Suprapubic skin (tissue), 4 donors: ENCODE results near the gene DNAH3.

Experiments
- POLR2A ChIP-seq, 2 donors: fragments of 450-650 bp; IDR thresholded peaks; one replicate each; pipeline ENCODE4 v1.6.1; 2017; ENCODE audit warnings: antibody characterized with exemption in 2 of 2, mild to moderate bottlenecking in 2 of 2, moderate library complexity in 2 of 2
- POLR2AphosphoS5 ChIP-seq, 3 donors: sonication (generic); formaldehyde crosslinking; IDR thresholded peaks; one replicate each; pipeline ENCODE4 v1.6.1; 2017; ENCODE audit warnings: antibody characterized with exemption in 3 of 3
- TF ChIP-seq, protein P1 (sequence below), 2 donors: fragments of 200-600 bp in 1 of 2; fragments of 450-650 bp in 1 of 2; sonication (generic) in 1 of 2; IDR thresholded peaks; one replicate each; pipeline ENCODE4 v1.5.1; 2016 to 2019; ENCODE audit warnings: antibody characterized with exemption in 2 of 2, mild to moderate bottlenecking in 1 of 2, moderate library complexity in 1 of 2

DNA sequence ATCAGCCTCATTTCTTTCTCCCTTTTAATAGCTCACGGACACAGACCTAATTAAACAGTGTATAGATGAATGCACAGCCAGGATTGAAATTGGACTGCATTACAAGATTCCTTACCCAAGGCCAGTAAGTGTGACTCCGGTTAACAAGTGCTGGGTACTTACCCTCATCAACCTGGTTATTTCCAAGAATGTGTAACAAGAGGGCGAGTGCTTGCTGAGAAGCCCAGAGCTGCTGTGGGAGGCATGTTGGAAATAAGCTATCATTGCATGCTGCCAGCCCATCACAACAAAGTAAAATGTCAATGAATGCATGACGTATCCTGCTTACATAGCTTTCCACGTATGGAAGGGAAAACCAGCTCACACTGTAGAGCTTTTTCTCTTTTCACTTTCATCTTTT is 230.6 kb downstream of the DNAH3 start:
- TF ChIP-seq, protein P1, sequence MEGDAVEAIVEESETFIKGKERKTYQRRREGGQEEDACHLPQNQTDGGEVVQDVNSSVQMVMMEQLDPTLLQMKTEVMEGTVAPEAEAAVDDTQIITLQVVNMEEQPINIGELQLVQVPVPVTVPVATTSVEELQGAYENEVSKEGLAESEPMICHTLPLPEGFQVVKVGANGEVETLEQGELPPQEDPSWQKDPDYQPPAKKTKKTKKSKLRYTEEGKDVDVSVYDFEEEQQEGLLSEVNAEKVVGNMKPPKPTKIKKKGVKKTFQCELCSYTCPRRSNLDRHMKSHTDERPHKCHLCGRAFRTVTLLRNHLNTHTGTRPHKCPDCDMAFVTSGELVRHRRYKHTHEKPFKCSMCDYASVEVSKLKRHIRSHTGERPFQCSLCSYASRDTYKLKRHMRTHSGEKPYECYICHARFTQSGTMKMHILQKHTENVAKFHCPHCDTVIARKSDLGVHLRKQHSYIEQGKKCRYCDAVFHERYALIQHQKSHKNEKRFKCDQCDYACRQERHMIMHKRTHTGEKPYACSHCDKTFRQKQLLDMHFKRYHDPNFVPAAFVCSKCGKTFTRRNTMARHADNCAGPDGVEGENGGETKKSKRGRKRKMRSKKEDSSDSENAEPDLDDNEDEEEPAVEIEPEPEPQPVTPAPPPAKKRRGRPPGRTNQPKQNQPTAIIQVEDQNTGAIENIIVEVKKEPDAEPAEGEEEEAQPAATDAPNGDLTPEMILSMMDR (IDR thresholded peaks at IDR 0.05) = no peak
- TF ChIP-seq POLR2A (IDR thresholded peaks at IDR 0.05) (no peak), POLR2AphosphoS5 (IDR thresholded peaks at IDR 0.05) (no peak)
